Chondrocyte (in vitro differentiated cells): Measurements from ENCODE around the gene SULT1B1. TPM values are rescaled to one million over a fixed set of nuclear protein-coding genes. Genes with fewer than 3 reads are reported as not detected.

Experiments used
- DNase-seq: peaks from one replicate; pipeline ENCODE4 v3.0.0; 2021; ENCODE audit warnings: mixed read lengths, low spot score
- H3K27ac Mint-ChIP-seq: one replicate; pipeline ENCODE4 v1.8.0; 2021; ENCODE audit warnings: mild to moderate bottlenecking, moderate library complexity, mixed read lengths; ENCODE audit not compliant: unreplicated experiment
- H3K27me3 Mint-ChIP-seq: 2 replicates; pipeline ENCODE4 v1.8.0; 2021; ENCODE audit warnings: low read depth, mixed read lengths
- H3K36me3 Mint-ChIP-seq: 2 replicates; pipeline ENCODE4 v1.8.0; 2021; ENCODE audit warnings: low read depth, mixed read lengths
- H3K4me1 Mint-ChIP-seq: 2 replicates; pipeline ENCODE4 v1.8.0; 2021; ENCODE audit warnings: low read depth, mild to moderate bottlenecking, mixed read lengths
- H3K4me3 Mint-ChIP-seq: one replicate; pipeline ENCODE4 v1.8.0; 2021; ENCODE audit warnings: mild to moderate bottlenecking, moderate library complexity, mixed read lengths; ENCODE audit not compliant: unreplicated experiment
- H3K9me3 Mint-ChIP-seq: 2 replicates; pipeline ENCODE4 v1.8.0; 2021; ENCODE audit warnings: low read depth, mixed read lengths
- CTCF ChIP-seq: fragments of 200-600 bp; sonication (generic); IDR thresholded peaks from 2 replicates; pipeline ENCODE4 v1.5.0; 2021; ENCODE audit warnings: antibody characterized with exemption, mild to moderate bottlenecking, moderate library complexity
- total RNA-seq: library from RNA; stranded (reverse); gene quantifications from 3 replicates; pipeline ENCODE4 v1.2.1, GENCODE V29; 2021

SULT1B1 gene
- total RNA-seq, 1 donor from 2014 or later: 0.52 TPM

- no peak overlapping the region for H3K4me3 Mint-ChIP-seq
- no peaks in the 10 kb centered on the region for H3K27me3 Mint-ChIP-seq
- DNase-seq: no peak
- no peak for TF ChIP-seq CTCF
- H3K4me1 Mint-ChIP-seq: peaks cover 47% of the 10 kb centered on the region
- no peaks in the 10 kb centered on the region for H3K36me3 Mint-ChIP-seq
- no peak overlapping the region for H3K27ac Mint-ChIP-seq
- no peaks in the 10 kb centered on the region for H3K9me3 Mint-ChIP-seq
These were observed 30.4 kb downstream of the SULT1B1 start for GRCh38 chr4:69730002-69730401.

- H3K4me3 Mint-ChIP-seq: no peak overlapping the region
- no peaks in the 10 kb centered on the region for H3K27me3 Mint-ChIP-seq
- no peak for TF ChIP-seq CTCF
- peaks cover 5% of the 10 kb centered on the region for H3K9me3 Mint-ChIP-seq
- no peak overlapping the region for H3K27ac Mint-ChIP-seq
- no peak for DNase-seq
- H3K4me1 Mint-ChIP-seq: peaks cover 47% of the 10 kb centered on the region
- H3K36me3 Mint-ChIP-seq: no peaks in the 10 kb centered on the region
These were observed 32.5 kb downstream of the SULT1B1 start for GRCh38 chr4:69727926-69728325.

- H3K27ac Mint-ChIP-seq: no peak overlapping the region
- no peaks in the 10 kb centered on the region for H3K27me3 Mint-ChIP-seq
- peaks cover 5% of the 10 kb centered on the region for H3K9me3 Mint-ChIP-seq
- no peak overlapping the region for H3K4me3 Mint-ChIP-seq
- DNase-seq: no peak
- TF ChIP-seq CTCF: no peak
- no peaks in the 10 kb centered on the region for H3K36me3 Mint-ChIP-seq
- peaks cover 43% of the 10 kb centered on the region for H3K4me1 Mint-ChIP-seq
These were observed 33.0 kb downstream of the SULT1B1 start for GRCh38 chr4:69727426-69727825.

GRCh38 chr4:69726971-69727370 lies 33.4 kb downstream of the SULT1B1 start:
- Mint-ChIP-seq H3K4me1 (peaks cover 41% of the 10 kb centered on the region), H3K9me3 (peaks cover 5% of the 10 kb centered on the region), H3K4me3 (no peak overlapping the region), H3K27me3 (no peaks in the 10 kb centered on the region), H3K27ac (no peak overlapping the region), H3K36me3 (no peaks in the 10 kb centered on the region)
- DNase-seq: no peak
- TF ChIP-seq CTCF: no peak

- Mint-ChIP-seq H3K4me1 (peaks cover 16% of the 10 kb centered on the region), H3K4me3 (no peak overlapping the region), H3K9me3 (no peaks in the 10 kb centered on the region), H3K27ac (no peak overlapping the region), H3K36me3 (no peaks in the 10 kb centered on the region), H3K27me3 (peaks cover 2% of the 10 kb centered on the region)
- TF ChIP-seq CTCF: no peak
- DNase-seq: no peak
These were observed 41.8 kb downstream of the SULT1B1 start for GRCh38 chr4:69718396-69719271.
